Measurements from ENCODE around the gene ZNF512B.

GRCh38 chr20:63973160-63973479 is 3.4 kb upstream of the ZNF512B start:
- no peak for TF ChIP-seq GLIS3 (CRISPR knock-in tag; IDR thresholded peaks at IDR 0.05)
- TF ChIP-seq RARB (CRISPR knock-in tag; IDR thresholded peaks at IDR 0.05) = no peak
- TF ChIP-seq ZFP3 (CRISPR knock-in tag; IDR thresholded peaks at IDR 0.05) = no peak
- TF ChIP-seq CSDC2 (CRISPR knock-in tag; IDR thresholded peaks at IDR 0.05) = no peak
- no peak for TF ChIP-seq TCF4 (CRISPR knock-in tag; IDR thresholded peaks at IDR 0.05; ENCODE audit: borderline replicate concordance)
- TF ChIP-seq ZC3H10 (CRISPR knock-in tag; IDR thresholded peaks at IDR 0.05) = no peak
- TF ChIP-seq, protein P1, sequence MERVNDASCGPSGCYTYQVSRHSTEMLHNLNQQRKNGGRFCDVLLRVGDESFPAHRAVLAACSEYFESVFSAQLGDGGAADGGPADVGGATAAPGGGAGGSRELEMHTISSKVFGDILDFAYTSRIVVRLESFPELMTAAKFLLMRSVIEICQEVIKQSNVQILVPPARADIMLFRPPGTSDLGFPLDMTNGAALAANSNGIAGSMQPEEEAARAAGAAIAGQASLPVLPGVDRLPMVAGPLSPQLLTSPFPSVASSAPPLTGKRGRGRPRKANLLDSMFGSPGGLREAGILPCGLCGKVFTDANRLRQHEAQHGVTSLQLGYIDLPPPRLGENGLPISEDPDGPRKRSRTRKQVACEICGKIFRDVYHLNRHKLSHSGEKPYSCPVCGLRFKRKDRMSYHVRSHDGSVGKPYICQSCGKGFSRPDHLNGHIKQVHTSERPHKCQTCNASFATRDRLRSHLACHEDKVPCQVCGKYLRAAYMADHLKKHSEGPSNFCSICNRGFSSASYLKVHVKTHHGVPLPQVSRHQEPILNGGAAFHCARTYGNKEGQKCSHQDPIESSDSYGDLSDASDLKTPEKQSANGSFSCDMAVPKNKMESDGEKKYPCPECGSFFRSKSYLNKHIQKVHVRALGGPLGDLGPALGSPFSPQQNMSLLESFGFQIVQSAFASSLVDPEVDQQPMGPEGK (CRISPR knock-in tag; IDR thresholded peaks at IDR 0.05; ENCODE audit: borderline replicate concordance) = no peak
- TF ChIP-seq, protein P2, sequence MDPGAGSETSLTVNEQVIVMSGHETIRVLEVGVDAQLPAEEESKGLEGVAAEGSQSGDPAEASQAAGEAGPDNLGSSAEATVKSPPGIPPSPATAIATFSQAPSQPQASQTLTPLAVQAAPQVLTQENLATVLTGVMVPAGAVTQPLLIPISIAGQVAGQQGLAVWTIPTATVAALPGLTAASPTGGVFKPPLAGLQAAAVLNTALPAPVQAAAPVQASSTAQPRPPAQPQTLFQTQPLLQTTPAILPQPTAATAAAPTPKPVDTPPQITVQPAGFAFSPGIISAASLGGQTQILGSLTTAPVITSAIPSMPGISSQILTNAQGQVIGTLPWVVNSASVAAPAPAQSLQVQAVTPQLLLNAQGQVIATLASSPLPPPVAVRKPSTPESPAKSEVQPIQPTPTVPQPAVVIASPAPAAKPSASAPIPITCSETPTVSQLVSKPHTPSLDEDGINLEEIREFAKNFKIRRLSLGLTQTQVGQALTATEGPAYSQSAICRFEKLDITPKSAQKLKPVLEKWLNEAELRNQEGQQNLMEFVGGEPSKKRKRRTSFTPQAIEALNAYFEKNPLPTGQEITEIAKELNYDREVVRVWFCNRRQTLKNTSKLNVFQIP (CRISPR knock-in tag; IDR thresholded peaks at IDR 0.05; ENCODE audit: borderline replicate concordance, low read depth) = no peak
- no peak for TF ChIP-seq ZNF8 (CRISPR knock-in tag; IDR thresholded peaks at IDR 0.05)
- TF ChIP-seq ARNTL (CRISPR knock-in tag; IDR thresholded peaks at IDR 0.05; ENCODE audit: borderline replicate concordance, low read depth) = no peak
- TF ChIP-seq PPARA (CRISPR knock-in tag; IDR thresholded peaks at IDR 0.05; ENCODE audit: borderline replicate concordance) = no peak
- TF ChIP-seq, protein P3, sequence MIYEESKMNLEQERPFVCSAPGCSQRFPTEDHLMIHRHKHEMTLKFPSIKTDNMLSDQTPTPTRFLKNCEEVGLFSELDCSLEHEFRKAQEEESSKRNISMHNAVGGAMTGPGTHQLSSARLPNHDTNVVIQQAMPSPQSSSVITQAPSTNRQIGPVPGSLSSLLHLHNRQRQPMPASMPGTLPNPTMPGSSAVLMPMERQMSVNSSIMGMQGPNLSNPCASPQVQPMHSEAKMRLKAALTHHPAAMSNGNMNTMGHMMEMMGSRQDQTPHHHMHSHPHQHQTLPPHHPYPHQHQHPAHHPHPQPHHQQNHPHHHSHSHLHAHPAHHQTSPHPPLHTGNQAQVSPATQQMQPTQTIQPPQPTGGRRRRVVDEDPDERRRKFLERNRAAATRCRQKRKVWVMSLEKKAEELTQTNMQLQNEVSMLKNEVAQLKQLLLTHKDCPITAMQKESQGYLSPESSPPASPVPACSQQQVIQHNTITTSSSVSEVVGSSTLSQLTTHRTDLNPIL (CRISPR knock-in tag; IDR thresholded peaks at IDR 0.05; ENCODE audit: low read depth) = no peak
- no peak for TF ChIP-seq TOX (CRISPR knock-in tag; IDR thresholded peaks at IDR 0.05; ENCODE audit: borderline replicate concordance)
- TF ChIP-seq SNAI2 (CRISPR knock-in tag; IDR thresholded peaks at IDR 0.05) = no peak

All from SK-N-SH treated with all-trans-retinoic acid at 6 μM for 48 hours (cell line).